Inflammatory macrophage (primary cell): Measurements from ENCODE around the gene CDC42BPG.

Experiments
- DNase-seq, 2 donors: peaks; one replicate each; pipeline ENCODE4 v3.0.0-alpha.2; 2020 to 2022

Gene CDC42BPG

GRCh38 chr11:64865286-64866172 lies 21.1 kb upstream of the CDC42BPG start:
- DNase-seq = peak; percentile 80 to 83

- DNase-seq = peak in 1 of 2 donors; percentile 49
These were observed 20.2 kb upstream of the CDC42BPG start for GRCh38 chr11:64864473-64865285.

- no peak for DNase-seq
These were observed 19.7 kb upstream of the CDC42BPG start for GRCh38 chr11:64864135-64864472.

- DNase-seq = no peak
These were observed 19.1 kb upstream of the CDC42BPG start for GRCh38 chr11:64863391-64864060.

- no peak for DNase-seq
These were observed 18.5 kb upstream of the CDC42BPG start for GRCh38 chr11:64862987-64863390.

- peak; percentile 79 to 88 for DNase-seq
These were observed 16.9 kb upstream of the CDC42BPG start for GRCh38 chr11:64861227-64861975.

GRCh38 chr11:64859542-64860414 lies 15.3 kb upstream of the CDC42BPG start:
- peak; percentile 46 to 50 for DNase-seq

- peak; percentile 30 to 71 for DNase-seq
These were observed 14.2 kb upstream of the CDC42BPG start for GRCh38 chr11:64858467-64859263.

- DNase-seq = no peak
These were observed 13.0 kb upstream of the CDC42BPG start for GRCh38 chr11:64857485-64857884.

GRCh38 chr11:64856382-64857227 lies 12.2 kb upstream of the CDC42BPG start:
- DNase-seq = peak; percentile 83 to 93

- no peak for DNase-seq
These were observed 11.3 kb upstream of the CDC42BPG start for GRCh38 chr11:64855596-64856304.

- DNase-seq = peak; percentile 64 to 67
These were observed 10.4 kb upstream of the CDC42BPG start for GRCh38 chr11:64854534-64855502.

- DNase-seq = no peak
These were observed 9.7 kb upstream of the CDC42BPG start for GRCh38 chr11:64854157-64854533.

- no peak for DNase-seq
These were observed 9.3 kb upstream of the CDC42BPG start for GRCh38 chr11:64853709-64854108.

- DNase-seq = peak; percentile 34 to 70
These were observed 8.5 kb upstream of the CDC42BPG start for GRCh38 chr11:64852804-64853509.

GRCh38 chr11:64851831-64852351 lies 7.4 kb upstream of the CDC42BPG start:
- no peak for DNase-seq
